WTC11 (cell line): Measurements from ENCODE around the gene MPIG6B. TPM values are rescaled to one million over a fixed set of nuclear protein-coding genes. Genes with fewer than 3 reads are reported as not detected.
A peak's percentile ranks its signal among the peaks of the same experiment; 100 is the strongest.

Experiments
- ATAC-seq: fragments of 200-7000 bp; cut with Tn5 transposase; 2 replicates; pipeline ENCODE4 v1.10.0; 2021; ENCODE audit warnings: mild to moderate bottlenecking, moderate library complexity
- CTCF ChIA-PET: fragments of 300-600 bp; sonication (Branson Sonifier 250); formaldehyde crosslinking; loops from one replicate; lab custom pipeline; 2021; ENCODE audit warnings: antibody characterized with exemption; lab: Charles Lee
- POLR2A ChIA-PET: fragments of 350-600 bp; sonication (Branson Sonifier 250); formaldehyde crosslinking; loops from one replicate; lab custom pipeline; 2021; ENCODE audit warnings: antibody characterized with exemption; lab: Charles Lee
- DNase-seq: peaks from one replicate; pipeline ENCODE4 v3.0.0; 2021; ENCODE audit warnings: low spot score
- H3K27ac Mint-ChIP-seq: 2 replicates; pipeline ENCODE4 v1.8.0; 2021; ENCODE audit warnings: mixed read lengths
- H3K27me3 Mint-ChIP-seq: 2 replicates; pipeline ENCODE4 v1.8.0; 2021; ENCODE audit warnings: low read depth, mild to moderate bottlenecking, moderate library complexity, mixed read lengths
- H3K36me3 Mint-ChIP-seq: 2 replicates; pipeline ENCODE4 v1.8.0; 2021; ENCODE audit warnings: mixed read lengths
- H3K4me1 Mint-ChIP-seq: 2 replicates; pipeline ENCODE4 v1.8.0; 2022; ENCODE audit warnings: mixed read lengths
- H3K4me3 Mint-ChIP-seq: 2 replicates; pipeline ENCODE4 v1.8.0; 2021; ENCODE audit warnings: mild to moderate bottlenecking, moderate library complexity, mixed read lengths
- H3K9me3 Mint-ChIP-seq: 2 replicates; pipeline ENCODE4 v1.8.0; 2021; ENCODE audit warnings: mixed read lengths
- EMX1 ChIP-seq: fragments of 250-450 bp; sonication (Bioruptor Pico); IDR thresholded peaks from 2 replicates; pipeline ENCODE4 v1.8.0; 2021; ENCODE audit warnings: mild to moderate bottlenecking
- FOXK1 ChIP-seq: sonication (generic); formaldehyde crosslinking; IDR thresholded peaks from 2 replicates; pipeline ENCODE4 v1.8.0; 2022; ENCODE audit warnings: mild to moderate bottlenecking, moderate library complexity, missing genetic modification reagents
- IRF2 ChIP-seq: sonication (generic); formaldehyde crosslinking; IDR thresholded peaks from 2 replicates; pipeline ENCODE4 v1.8.0; 2022; ENCODE audit warnings: low read depth, missing genetic modification reagents, borderline replicate concordance
- JUN ChIP-seq: sonication (generic); formaldehyde crosslinking; IDR thresholded peaks from 2 replicates; pipeline ENCODE4 v1.8.0; 2023; ENCODE audit warnings: mild to moderate bottlenecking, missing genetic modification reagents
- KAT7 ChIP-seq: sonication (generic); formaldehyde crosslinking; IDR thresholded peaks from 2 replicates; pipeline ENCODE4 v1.8.1; 2023; ENCODE audit warnings: missing genetic modification reagents, mild to moderate bottlenecking, borderline replicate concordance
- MYBL2 ChIP-seq: sonication (generic); formaldehyde crosslinking; IDR thresholded peaks from 2 replicates; pipeline ENCODE4 v1.8.1; 2023; ENCODE audit warnings: mild to moderate bottlenecking, moderate library complexity, missing genetic modification reagents
- NFATC4 ChIP-seq: fragments of 250-450 bp; sonication (Bioruptor Pico); IDR thresholded peaks from 2 replicates; pipeline ENCODE4 v1.9.0; 2021; ENCODE audit warnings: mild to moderate bottlenecking
- NR3C1 ChIP-seq: sonication (generic); formaldehyde crosslinking; conservative IDR thresholded peaks from 2 replicates; pipeline ENCODE4 v1.8.1; 2023; ENCODE audit warnings: low read depth, mild to moderate bottlenecking, missing genetic modification reagents
- ZNF263 ChIP-seq: sonication (generic); formaldehyde crosslinking; IDR thresholded peaks from 2 replicates; pipeline ENCODE4 v1.8.1; 2022; ENCODE audit warnings: low read depth, mild to moderate bottlenecking, moderate library complexity, missing genetic modification reagents
- ZNF317 ChIP-seq: sonication (generic); formaldehyde crosslinking; IDR thresholded peaks from 2 replicates; pipeline ENCODE4 v1.8.1; 2023; ENCODE audit warnings: low read depth, mild to moderate bottlenecking, moderate library complexity, missing genetic modification reagents, borderline replicate concordance
- ZNF416 ChIP-seq: fragments of 250-450 bp; sonication (Bioruptor Pico); IDR thresholded peaks from 2 replicates; pipeline ENCODE4 v1.9.0; 2021; ENCODE audit warnings: mild to moderate bottlenecking, inconsistent platforms
- total RNA-seq: library from RNA; stranded (reverse); gene quantifications from 3 replicates; pipeline ENCODE4 v1.2.3, GENCODE V29; 2021
- TF ChIP-seq, protein P1 (sequence below): fragments of 250-450 bp; sonication (Bioruptor Pico); IDR thresholded peaks from 2 replicates; pipeline ENCODE4 v1.8.0; 2021; ENCODE audit warnings: mild to moderate bottlenecking
- TF ChIP-seq, protein P2 (sequence below): sonication (generic); formaldehyde crosslinking; IDR thresholded peaks from 2 replicates; pipeline ENCODE4 v1.8.0; 2022; ENCODE audit warnings: mild to moderate bottlenecking, missing genetic modification reagents
- TF ChIP-seq, protein P3 (sequence below): sonication (generic); formaldehyde crosslinking; IDR thresholded peaks from 2 replicates; pipeline ENCODE4 v1.8.1; 2022; ENCODE audit warnings: mild to moderate bottlenecking, moderate library complexity, missing genetic modification reagents
- TF ChIP-seq, protein P4 (sequence below): sonication (generic); formaldehyde crosslinking; IDR thresholded peaks from 2 replicates; pipeline ENCODE4 v1.8.0; 2022; ENCODE audit warnings: mild to moderate bottlenecking, missing genetic modification reagents
- TF ChIP-seq, protein P5 (sequence below): sonication (generic); formaldehyde crosslinking; IDR thresholded peaks from 2 replicates; pipeline ENCODE4 v1.8.1; 2023; ENCODE audit warnings: mild to moderate bottlenecking, missing genetic modification reagents
- TF ChIP-seq, protein P6 (sequence below): fragments of 250-450 bp; sonication (Bioruptor Pico); IDR thresholded peaks from 2 replicates; pipeline ENCODE4 v1.9.0; 2021; ENCODE audit warnings: mild to moderate bottlenecking, borderline replicate concordance
- TF ChIP-seq, protein P7 (sequence below): fragments of 250-450 bp; sonication (Bioruptor Pico); IDR thresholded peaks from 2 replicates; pipeline ENCODE4 v2.1.2; 2022; ENCODE audit warnings: mild to moderate bottlenecking, moderate library complexity

Gene MPIG6B
- total RNA-seq, 1 experiment from 2014 or later: 0.09 TPM

DNA sequence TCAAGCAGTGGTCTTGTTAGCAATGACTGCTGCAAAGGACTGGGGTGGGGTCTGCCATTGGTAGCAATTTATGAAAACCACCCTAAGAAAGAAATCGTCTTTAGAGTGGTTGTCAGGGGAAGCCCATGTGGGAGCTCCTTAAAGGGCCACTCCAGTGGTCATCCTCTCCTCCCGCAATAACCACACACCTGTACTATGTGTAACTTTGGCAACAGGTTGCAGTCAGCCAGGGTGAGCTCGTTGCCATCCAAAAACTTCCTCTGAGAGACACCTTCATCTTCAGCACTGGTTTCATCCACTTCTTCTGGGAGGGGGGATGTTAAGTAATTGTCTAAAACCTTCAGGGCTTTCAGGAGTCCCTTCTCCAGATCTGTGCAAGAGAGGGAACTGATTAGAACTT lies 8.9 kb downstream of the MPIG6B start (continued):
- TF ChIP-seq KAT7 (CRISPR knock-in tag): no peak
- no peak for TF ChIP-seq NR3C1 (CRISPR knock-in tag)
- TF ChIP-seq, protein P1, sequence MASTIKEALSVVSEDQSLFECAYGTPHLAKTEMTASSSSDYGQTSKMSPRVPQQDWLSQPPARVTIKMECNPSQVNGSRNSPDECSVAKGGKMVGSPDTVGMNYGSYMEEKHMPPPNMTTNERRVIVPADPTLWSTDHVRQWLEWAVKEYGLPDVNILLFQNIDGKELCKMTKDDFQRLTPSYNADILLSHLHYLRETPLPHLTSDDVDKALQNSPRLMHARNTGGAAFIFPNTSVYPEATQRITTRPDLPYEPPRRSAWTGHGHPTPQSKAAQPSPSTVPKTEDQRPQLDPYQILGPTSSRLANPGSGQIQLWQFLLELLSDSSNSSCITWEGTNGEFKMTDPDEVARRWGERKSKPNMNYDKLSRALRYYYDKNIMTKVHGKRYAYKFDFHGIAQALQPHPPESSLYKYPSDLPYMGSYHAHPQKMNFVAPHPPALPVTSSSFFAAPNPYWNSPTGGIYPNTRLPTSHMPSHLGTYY: no peak
- TF ChIP-seq, protein P2, sequence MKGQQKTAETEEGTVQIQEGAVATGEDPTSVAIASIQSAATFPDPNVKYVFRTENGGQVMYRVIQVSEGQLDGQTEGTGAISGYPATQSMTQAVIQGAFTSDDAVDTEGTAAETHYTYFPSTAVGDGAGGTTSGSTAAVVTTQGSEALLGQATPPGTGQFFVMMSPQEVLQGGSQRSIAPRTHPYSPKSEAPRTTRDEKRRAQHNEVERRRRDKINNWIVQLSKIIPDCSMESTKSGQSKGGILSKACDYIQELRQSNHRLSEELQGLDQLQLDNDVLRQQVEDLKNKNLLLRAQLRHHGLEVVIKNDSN (CRISPR knock-in tag): no peak
- no peak for TF ChIP-seq IRF2
- no peak for TF ChIP-seq FOXK1 (CRISPR knock-in tag)
- TF ChIP-seq, protein P3, sequence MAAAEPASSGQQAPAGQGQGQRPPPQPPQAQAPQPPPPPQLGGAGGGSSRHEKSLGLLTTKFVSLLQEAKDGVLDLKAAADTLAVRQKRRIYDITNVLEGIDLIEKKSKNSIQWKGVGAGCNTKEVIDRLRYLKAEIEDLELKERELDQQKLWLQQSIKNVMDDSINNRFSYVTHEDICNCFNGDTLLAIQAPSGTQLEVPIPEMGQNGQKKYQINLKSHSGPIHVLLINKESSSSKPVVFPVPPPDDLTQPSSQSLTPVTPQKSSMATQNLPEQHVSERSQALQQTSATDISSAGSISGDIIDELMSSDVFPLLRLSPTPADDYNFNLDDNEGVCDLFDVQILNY (CRISPR knock-in tag): no peak
- no peak for TF ChIP-seq EMX1 (CRISPR knock-in tag)
- TF ChIP-seq JUN (CRISPR knock-in tag): no peak
- TF ChIP-seq, protein P4, sequence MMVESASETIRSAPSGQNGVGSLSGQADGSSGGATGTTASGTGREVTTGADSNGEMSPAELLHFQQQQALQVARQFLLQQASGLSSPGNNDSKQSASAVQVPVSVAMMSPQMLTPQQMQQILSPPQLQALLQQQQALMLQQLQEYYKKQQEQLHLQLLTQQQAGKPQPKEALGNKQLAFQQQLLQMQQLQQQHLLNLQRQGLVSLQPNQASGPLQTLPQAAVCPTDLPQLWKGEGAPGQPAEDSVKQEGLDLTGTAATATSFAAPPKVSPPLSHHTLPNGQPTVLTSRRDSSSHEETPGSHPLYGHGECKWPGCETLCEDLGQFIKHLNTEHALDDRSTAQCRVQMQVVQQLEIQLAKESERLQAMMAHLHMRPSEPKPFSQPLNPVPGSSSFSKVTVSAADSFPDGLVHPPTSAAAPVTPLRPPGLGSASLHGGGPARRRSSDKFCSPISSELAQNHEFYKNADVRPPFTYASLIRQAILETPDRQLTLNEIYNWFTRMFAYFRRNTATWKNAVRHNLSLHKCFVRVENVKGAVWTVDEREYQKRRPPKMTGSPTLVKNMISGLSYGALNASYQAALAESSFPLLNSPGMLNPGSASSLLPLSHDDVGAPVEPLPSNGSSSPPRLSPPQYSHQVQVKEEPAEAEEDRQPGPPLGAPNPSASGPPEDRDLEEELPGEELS (CRISPR knock-in tag): no peak

DNA sequence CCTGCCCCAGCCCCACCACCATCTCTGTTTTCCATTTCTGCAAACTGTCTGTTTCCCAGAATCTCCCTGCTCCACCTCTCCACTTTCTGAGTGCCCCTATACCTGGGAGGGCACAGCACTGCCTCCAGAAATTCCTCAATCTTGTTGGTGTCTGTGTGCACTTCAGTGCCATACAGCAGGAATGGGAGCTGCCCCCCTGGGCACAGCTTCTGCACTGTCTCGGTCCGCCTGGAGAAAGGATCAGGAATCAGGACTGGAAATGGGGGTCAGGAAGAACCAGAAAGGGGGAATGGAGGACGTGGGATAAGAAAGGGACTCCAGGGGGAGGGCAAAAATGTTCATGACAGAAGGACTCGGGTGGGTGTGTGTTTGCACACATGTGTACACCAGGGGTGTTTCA lies 10.6 kb downstream of the MPIG6B start:
- CTCF ChIA-PET: interaction anchor here (1.5 kb wide), 2 partner anchors 36 to 189 kb away, joined by 3 to 5 read pairs; no protein-coding TSS in a partner anchor
- H3K27ac Mint-ChIP-seq: no peak overlapping the region
- H3K27me3 Mint-ChIP-seq: no peaks in the 10 kb centered on the region
- POLR2A ChIA-PET: no interaction called here
- H3K36me3 Mint-ChIP-seq: peaks cover 27% of the 10 kb centered on the region
- peaks cover 40% of the 10 kb centered on the region for H3K4me1 Mint-ChIP-seq
- peak overlapping the region; percentile 93; the same call in 1 of the 2 replicates for H3K4me3 Mint-ChIP-seq
- ATAC-seq (no peak), DNase-seq (no peak)
- H3K9me3 Mint-ChIP-seq: no peaks in the 10 kb centered on the region
- TF ChIP-seq ZNF263 (CRISPR knock-in tag) (no peak), ZNF317 (CRISPR knock-in tag) (no peak), ZNF416 (CRISPR knock-in tag) (no peak), MYBL2 (CRISPR knock-in tag) (no peak), NFATC4 (CRISPR knock-in tag) (no peak)
- TF ChIP-seq, protein P5, sequence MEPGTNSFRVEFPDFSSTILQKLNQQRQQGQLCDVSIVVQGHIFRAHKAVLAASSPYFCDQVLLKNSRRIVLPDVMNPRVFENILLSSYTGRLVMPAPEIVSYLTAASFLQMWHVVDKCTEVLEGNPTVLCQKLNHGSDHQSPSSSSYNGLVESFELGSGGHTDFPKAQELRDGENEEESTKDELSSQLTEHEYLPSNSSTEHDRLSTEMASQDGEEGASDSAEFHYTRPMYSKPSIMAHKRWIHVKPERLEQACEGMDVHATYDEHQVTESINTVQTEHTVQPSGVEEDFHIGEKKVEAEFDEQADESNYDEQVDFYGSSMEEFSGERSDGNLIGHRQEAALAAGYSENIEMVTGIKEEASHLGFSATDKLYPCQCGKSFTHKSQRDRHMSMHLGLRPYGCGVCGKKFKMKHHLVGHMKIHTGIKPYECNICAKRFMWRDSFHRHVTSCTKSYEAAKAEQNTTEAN: no peak
- TF ChIP-seq, protein P6, sequence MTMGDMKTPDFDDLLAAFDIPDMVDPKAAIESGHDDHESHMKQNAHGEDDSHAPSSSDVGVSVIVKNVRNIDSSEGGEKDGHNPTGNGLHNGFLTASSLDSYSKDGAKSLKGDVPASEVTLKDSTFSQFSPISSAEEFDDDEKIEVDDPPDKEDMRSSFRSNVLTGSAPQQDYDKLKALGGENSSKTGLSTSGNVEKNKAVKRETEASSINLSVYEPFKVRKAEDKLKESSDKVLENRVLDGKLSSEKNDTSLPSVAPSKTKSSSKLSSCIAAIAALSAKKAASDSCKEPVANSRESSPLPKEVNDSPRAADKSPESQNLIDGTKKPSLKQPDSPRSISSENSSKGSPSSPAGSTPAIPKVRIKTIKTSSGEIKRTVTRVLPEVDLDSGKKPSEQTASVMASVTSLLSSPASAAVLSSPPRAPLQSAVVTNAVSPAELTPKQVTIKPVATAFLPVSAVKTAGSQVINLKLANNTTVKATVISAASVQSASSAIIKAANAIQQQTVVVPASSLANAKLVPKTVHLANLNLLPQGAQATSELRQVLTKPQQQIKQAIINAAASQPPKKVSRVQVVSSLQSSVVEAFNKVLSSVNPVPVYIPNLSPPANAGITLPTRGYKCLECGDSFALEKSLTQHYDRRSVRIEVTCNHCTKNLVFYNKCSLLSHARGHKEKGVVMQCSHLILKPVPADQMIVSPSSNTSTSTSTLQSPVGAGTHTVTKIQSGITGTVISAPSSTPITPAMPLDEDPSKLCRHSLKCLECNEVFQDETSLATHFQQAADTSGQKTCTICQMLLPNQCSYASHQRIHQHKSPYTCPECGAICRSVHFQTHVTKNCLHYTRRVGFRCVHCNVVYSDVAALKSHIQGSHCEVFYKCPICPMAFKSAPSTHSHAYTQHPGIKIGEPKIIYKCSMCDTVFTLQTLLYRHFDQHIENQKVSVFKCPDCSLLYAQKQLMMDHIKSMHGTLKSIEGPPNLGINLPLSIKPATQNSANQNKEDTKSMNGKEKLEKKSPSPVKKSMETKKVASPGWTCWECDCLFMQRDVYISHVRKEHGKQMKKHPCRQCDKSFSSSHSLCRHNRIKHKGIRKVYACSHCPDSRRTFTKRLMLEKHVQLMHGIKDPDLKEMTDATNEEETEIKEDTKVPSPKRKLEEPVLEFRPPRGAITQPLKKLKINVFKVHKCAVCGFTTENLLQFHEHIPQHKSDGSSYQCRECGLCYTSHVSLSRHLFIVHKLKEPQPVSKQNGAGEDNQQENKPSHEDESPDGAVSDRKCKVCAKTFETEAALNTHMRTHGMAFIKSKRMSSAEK (CRISPR knock-in tag): no peak
- TF ChIP-seq, protein P7, sequence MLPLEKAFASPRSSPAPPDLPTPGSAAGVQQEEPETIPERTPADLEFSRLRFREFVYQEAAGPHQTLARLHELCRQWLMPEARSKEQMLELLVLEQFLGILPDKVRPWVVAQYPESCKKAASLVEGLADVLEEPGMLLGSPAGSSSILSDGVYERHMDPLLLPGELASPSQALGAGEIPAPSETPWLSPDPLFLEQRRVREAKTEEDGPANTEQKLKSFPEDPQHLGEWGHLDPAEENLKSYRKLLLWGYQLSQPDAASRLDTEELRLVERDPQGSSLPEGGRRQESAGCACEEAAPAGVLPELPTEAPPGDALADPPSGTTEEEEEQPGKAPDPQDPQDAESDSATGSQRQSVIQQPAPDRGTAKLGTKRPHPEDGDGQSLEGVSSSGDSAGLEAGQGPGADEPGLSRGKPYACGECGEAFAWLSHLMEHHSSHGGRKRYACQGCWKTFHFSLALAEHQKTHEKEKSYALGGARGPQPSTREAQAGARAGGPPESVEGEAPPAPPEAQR: no peak
